Medulla oblongata (tissue), 1 donor: ENCODE data around the gene ARHGAP10.

ENCODE experiments used
- DNase-seq: peaks from one replicate; pipeline ENCODE4 v3.0.0-alpha.2; 2015; ENCODE audit errors: extremely low spot score

ARHGAP10 gene

GRCh38 chr4:147950261-147950660 is 218.4 kb downstream of the ARHGAP10 start:
- DNase-seq = no peak

GRCh38 chr4:147950841-147951240 is 219.0 kb downstream of the ARHGAP10 start:
- no peak for DNase-seq

GRCh38 chr4:147954850-147955249 is 223.0 kb downstream of the ARHGAP10 start:
- DNase-seq = no peak

- DNase-seq = no peak
Measured at GRCh38 chr4:147955827-147956558, 224.1 kb downstream of the ARHGAP10 start.

- no peak for DNase-seq
Measured at GRCh38 chr4:147957446-147957845, 225.6 kb downstream of the ARHGAP10 start.

- DNase-seq = no peak
Measured at GRCh38 chr4:147958057-147958456, 226.2 kb downstream of the ARHGAP10 start.

- DNase-seq = no peak
Measured at GRCh38 chr4:147958489-147959065, 226.7 kb downstream of the ARHGAP10 start.

- no peak for DNase-seq
Measured at GRCh38 chr4:147960971-147961370, 229.1 kb downstream of the ARHGAP10 start.

- no peak for DNase-seq
Measured at GRCh38 chr4:147963839-147964238, 232.0 kb downstream of the ARHGAP10 start.

GRCh38 chr4:147964266-147964880 is 232.5 kb downstream of the ARHGAP10 start:
- no peak for DNase-seq

- no peak for DNase-seq
Measured at GRCh38 chr4:147965056-147965455, 233.2 kb downstream of the ARHGAP10 start.

GRCh38 chr4:147965873-147966272 is 234.0 kb downstream of the ARHGAP10 start:
- DNase-seq = no peak

- DNase-seq = no peak
Measured at GRCh38 chr4:147968641-147969040, 236.8 kb downstream of the ARHGAP10 start.

GRCh38 chr4:147969573-147970385 is 237.9 kb downstream of the ARHGAP10 start:
- no peak for DNase-seq

- DNase-seq = no peak
Measured at GRCh38 chr4:147971116-147971515, 239.2 kb downstream of the ARHGAP10 start.

- DNase-seq = no peak
Measured at GRCh38 chr4:147975325-147975724, 243.4 kb downstream of the ARHGAP10 start.

- no peak for DNase-seq
Measured at GRCh38 chr4:147975933-147976928, 244.3 kb downstream of the ARHGAP10 start.

GRCh38 chr4:147980586-147980985 is 248.7 kb downstream of the ARHGAP10 start:
- no peak for DNase-seq

- no peak for DNase-seq
Measured at GRCh38 chr4:147981305-147981704, 249.4 kb downstream of the ARHGAP10 start.

GRCh38 chr4:147984065-147984777 is 252.3 kb downstream of the ARHGAP10 start:
- DNase-seq = peak; percentile 49
